Measurements from ENCODE around the gene ZBTB20.

Gene ZBTB20

GRCh38 chr3:114552527-114552812, 594.6 kb downstream of the ZBTB20 start:
- no peak for DNase-seq (ENCODE audit: low read depth)
- no peak overlapping the region for H3K4me3 ChIP-seq (ENCODE audit: low read length)
- TF ChIP-seq CTCF (conservative IDR thresholded peaks at IDR 0.05; ENCODE audit: low read depth, low read length): no peak

GRCh38 chr3:114551770-114552526, 595.1 kb downstream of the ZBTB20 start:
- TF ChIP-seq CTCF (conservative IDR thresholded peaks at IDR 0.05; ENCODE audit: low read depth, low read length): no peak
- no peak for DNase-seq (ENCODE audit: low read depth)
- H3K4me3 ChIP-seq (ENCODE audit: low read length): no peak overlapping the region

GRCh38 chr3:114550165-114550564, 596.9 kb downstream of the ZBTB20 start:
- no peak overlapping the region for H3K4me3 ChIP-seq (ENCODE audit: low read length)
- TF ChIP-seq CTCF (conservative IDR thresholded peaks at IDR 0.05; ENCODE audit: low read depth, low read length): no peak
- DNase-seq (ENCODE audit: low read depth): no peak

- no peak overlapping the region for H3K4me3 ChIP-seq (ENCODE audit: low read length)
- TF ChIP-seq CTCF (conservative IDR thresholded peaks at IDR 0.05; ENCODE audit: low read depth, low read length): no peak
- no peak for DNase-seq (ENCODE audit: low read depth)
These were observed 601.9 kb downstream of the ZBTB20 start for GRCh38 chr3:114545193-114545592.

- H3K4me3 ChIP-seq (ENCODE audit: low read length): no peak overlapping the region
- no peak for TF ChIP-seq CTCF (conservative IDR thresholded peaks at IDR 0.05; ENCODE audit: low read depth, low read length)
- no peak for DNase-seq (ENCODE audit: low read depth)
These were observed 604.7 kb downstream of the ZBTB20 start for GRCh38 chr3:114542359-114542758.

GRCh38 chr3:114539525-114539924, 607.6 kb downstream of the ZBTB20 start:
- no peak overlapping the region for H3K4me3 ChIP-seq (ENCODE audit: low read length)
- no peak for TF ChIP-seq CTCF (conservative IDR thresholded peaks at IDR 0.05; ENCODE audit: low read depth, low read length)

GRCh38 chr3:114538211-114538610, 608.9 kb downstream of the ZBTB20 start:
- DNase-seq (ENCODE audit: low read depth): no peak
- TF ChIP-seq CTCF (conservative IDR thresholded peaks at IDR 0.05; ENCODE audit: low read depth, low read length): no peak
- no peak overlapping the region for H3K4me3 ChIP-seq (ENCODE audit: low read length)

More at GRCh38 chr3:114539525-114539924, 607.6 kb downstream of the ZBTB20 start:
- DNase-seq (ENCODE audit: low read depth): no peak
